GM18505 (cell line): ENCODE data around the gene CTDSPL2.
"Not testable (repeated sequence)": the region's sequence is repeated elsewhere in the genome, so short reads cannot be mapped to it uniquely, and the experiment has no call there.

Source experiments
- ATAC-seq: cut with Tn5 transposase; IDR thresholded peaks from one replicate; pipeline ENCODE4 v1.9.1; 2021; ENCODE audit not compliant: unreplicated experiment
- POLR2A ChIP-seq: IDR thresholded peaks from 4 replicates; pipeline ENCODE4 v1.6.1; 2011; ENCODE audit warnings: borderline replicate concordance; ENCODE audit not compliant: insufficient read depth, insufficient read length; ENCODE audit errors: extremely low read depth

CTDSPL2 gene

DNA sequence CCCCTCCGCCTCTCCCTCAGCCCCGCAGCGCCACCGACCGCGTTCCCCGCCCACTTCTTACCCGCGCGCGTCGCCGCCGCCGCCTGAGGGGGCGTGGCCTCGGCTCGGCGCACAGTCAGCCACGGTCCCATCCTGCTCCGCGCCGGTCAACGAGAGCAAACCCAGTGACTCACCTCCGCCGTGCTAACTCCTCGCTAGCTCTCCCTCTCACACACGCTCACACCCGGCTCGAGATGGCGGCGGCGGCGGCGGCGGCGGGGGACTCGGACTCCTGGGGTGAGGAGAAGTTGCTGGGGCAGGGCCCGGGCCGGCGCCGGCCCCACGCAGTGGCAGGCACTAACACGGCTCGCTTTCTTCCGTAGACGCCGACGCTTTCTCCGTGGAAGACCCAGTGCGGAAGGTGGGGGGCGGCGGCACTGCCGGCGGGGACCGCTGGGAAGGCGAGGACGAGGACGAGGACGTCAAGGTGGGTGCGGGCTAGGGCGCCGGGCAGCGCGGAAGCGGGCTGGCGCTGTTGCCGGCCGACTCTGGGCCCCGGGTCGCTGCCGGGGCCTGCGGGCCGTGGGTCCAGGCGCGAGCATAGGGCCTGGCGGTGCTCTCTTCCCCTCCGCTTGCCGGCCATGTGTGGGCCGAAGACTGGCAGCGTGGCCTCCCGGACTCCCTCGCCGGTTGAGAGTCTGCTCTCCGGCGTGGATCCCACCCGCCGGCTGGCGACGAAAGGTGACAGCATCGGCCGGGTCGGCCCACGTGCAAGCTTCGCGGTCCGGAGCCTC, 109.7 kb downstream of the CTDSPL2 start, which contains the start of gene EIF3J:
TSS of gene EIF3J (plus strand) at position 186 of the 773 bp plus-strand sequence. CDS start at position 234, 48 bp downstream.
- peak; percentile 90 for TF ChIP-seq POLR2A
- ATAC-seq = peak; percentile 87

DNA sequence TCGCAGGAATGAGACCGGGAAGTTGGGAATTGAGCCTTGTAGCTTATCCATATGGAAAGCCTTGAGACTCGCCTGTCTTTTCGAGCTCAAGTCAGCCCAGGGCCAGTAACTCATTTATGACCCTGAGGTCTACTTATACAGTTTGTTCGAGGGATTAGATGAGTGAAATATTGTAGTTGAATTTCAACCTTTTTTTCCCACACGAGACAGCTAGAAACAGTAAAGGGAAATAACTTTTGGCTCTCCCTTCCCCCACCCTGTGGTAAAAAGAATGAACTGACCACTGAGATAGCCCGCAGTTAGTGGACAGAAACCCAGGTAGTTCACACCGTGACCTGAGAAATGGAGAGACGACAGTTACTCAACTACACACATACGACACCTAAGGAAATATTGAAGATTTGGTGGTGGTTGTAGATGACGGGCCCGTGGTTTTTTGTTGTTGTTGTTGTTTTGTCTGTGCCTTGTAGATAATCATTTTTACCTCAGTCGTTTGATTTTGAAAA, 110.4 kb downstream of the CTDSPL2 start:
- no peak for ATAC-seq
- TF ChIP-seq POLR2A = no peak

- no peak for ATAC-seq
- no peak for TF ChIP-seq POLR2A
These were observed 114.0 kb downstream of the CTDSPL2 start for GRCh38 chr15:44541282-44541958.

DNA sequence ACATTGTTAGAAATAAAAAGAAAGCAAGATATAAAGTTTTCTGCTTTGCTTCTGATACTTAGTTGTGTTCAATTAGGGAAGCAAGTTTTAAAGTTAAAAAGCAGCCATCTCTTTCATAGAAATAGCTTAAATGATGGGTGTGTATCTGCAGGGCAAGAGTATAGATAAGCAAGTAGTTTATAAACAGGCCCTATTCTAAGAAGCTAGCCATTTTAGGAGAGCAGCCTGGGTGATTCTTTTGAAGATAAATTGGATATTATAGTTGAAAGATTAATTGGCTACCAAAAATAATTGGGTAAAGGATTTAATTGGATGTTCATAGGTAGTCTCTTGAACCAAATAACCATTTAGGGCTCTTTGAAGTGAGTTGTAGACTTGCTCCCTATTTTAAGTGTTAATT, 115.2 kb downstream of the CTDSPL2 start:
- no peak for TF ChIP-seq POLR2A
- no peak for ATAC-seq

DNA sequence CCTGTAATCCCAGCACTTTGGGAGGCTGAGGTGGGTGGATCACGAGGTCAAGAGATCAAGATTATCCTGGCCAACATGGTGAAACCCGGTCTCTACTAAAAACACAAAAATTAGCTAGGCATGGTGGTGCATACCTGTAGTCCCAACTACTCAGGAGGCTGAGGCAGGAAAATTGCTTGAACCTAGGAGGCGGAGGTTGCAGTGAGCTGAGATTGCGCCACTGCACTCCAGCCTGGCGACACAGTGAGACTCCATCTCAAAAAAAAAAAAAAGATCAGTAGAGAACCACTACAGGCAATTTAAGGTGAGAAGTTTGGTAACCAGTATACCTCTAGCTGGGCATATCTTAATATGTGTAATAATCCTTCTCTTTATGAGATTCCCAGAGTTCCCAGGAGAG, 117.3 kb downstream of the CTDSPL2 start:
- ATAC-seq = not testable (repeated sequence)

- ATAC-seq = peak; percentile 61
- TF ChIP-seq POLR2A = no peak
These were observed 118.7 kb downstream of the CTDSPL2 start for GRCh38 chr15:44545913-44546802.

GRCh38 chr15:44549152-44549551, 121.7 kb downstream of the CTDSPL2 start:
- ATAC-seq = not testable (repeated sequence)

- no peak for ATAC-seq
- TF ChIP-seq POLR2A = no peak
These were observed 122.8 kb downstream of the CTDSPL2 start for GRCh38 chr15:44550256-44550655.

DNA sequence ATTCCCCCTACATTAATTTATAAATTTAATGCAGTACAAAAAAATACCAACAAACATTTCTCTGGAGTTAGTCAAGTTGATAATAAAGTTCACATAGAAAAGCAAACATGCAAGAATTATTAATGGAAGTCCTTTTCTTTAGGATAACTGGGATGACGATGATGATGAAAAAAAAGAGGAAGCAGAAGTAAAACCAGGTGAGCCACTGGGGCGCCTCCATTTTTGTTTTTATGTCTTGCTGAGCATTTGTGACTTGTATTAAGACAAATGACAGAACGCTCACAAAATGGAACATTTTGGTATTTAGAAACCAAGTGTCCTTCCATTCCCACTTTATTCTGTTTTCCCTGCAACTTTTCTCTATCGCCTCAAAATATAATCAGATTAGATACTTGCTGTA, 123.3 kb downstream of the CTDSPL2 start:
- no peak for ATAC-seq
- TF ChIP-seq POLR2A = no peak

DNA sequence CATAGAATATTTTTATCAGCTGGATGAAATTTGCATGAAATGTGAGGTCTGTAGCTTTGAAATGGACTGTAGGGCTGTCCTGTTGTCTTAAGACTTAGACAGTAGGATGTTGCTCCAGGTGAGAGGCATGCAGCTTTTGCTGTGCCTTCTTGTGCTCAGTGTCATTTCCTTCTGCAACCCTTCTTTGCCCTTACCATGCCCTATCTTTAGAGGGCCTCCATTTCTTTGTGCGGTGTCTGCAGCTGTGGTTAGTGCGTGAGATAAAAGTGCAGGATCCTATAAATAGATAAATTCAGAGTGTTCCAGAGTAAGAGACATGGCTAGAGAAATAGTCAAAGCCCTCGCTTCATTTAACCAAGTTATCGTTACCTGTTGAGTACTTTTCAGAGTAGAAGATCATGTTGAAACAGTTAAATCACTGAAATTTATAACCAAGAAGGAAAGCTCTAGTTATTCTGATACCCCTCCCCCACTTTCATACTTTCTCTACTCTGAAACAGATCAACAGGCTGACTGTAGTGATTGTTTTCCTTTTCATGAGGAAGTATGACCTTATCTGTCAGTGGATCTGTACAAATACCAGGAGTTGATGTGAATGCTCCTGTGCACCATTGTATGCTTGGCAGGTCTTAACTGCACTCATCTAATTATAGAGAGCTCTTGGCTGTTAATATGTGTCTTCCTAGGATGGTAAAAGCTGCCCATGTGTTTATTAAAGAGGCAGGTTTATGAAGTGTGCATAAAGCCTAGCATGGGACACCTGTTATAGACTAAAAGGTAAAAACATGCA, 127.7 kb downstream of the CTDSPL2 start:
- TF ChIP-seq POLR2A = no peak
- no peak for ATAC-seq

DNA sequence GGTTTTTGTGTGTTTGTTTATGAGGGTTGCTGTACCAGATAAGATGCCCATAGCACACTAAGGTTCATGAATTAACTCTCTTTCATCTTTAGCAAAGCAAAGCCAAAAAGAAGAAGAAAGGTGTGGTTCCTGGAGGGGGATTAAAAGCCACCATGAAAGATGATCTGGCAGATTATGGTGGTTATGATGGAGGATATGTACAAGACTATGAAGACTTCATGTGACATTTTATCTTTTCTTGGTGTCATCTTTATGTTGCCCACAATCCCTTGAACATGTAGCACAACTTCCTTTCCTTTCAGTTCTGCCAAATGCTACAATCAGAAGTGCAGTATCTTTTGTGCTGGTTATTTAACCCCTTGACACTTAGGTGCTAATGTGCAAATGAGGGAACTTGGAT, 133.5 kb downstream of the CTDSPL2 start:
- not testable (repeated sequence) for ATAC-seq

- peak; percentile 26 for TF ChIP-seq POLR2A
- ATAC-seq = no peak
These were observed 138.1 kb downstream of the CTDSPL2 start for GRCh38 chr15:44565387-44566154.
